ENCODE measurements around the gene CCR7.

CCR7 gene

GRCh38 chr17:40511667-40512220 is 53.5 kb downstream of the CCR7 start:
- no peak for DNase-seq

GRCh38 chr17:40511136-40511535 is 54.1 kb downstream of the CCR7 start:
- no peak for DNase-seq

GRCh38 chr17:40510328-40510648 is 55.0 kb downstream of the CCR7 start:
- peak; percentile 46 for DNase-seq

- no peak for DNase-seq
These were observed 55.5 kb downstream of the CCR7 start for GRCh38 chr17:40509626-40510327.

- DNase-seq = no peak
These were observed 58.5 kb downstream of the CCR7 start for GRCh38 chr17:40506786-40507185.
